Measurements from ENCODE around the gene PHLDA2.
"Not testable (repeated sequence)": the region's sequence is repeated elsewhere in the genome, so short reads cannot be mapped to it uniquely, and the experiment has no call there.

Gene PHLDA2

GRCh38 chr11:2914455-2915195 is 14.6 kb downstream of the PHLDA2 start:
- DNase-seq (ENCODE audit: low read depth): no peak

GRCh38 chr11:2913776-2914175 is 15.4 kb downstream of the PHLDA2 start:
- no peak for DNase-seq (ENCODE audit: low read depth)

GRCh38 chr11:2913019-2913431 is 16.2 kb downstream of the PHLDA2 start:
- no peak for DNase-seq (ENCODE audit: low read depth)

GRCh38 chr11:2912498-2912897 is 16.7 kb downstream of the PHLDA2 start:
- DNase-seq (ENCODE audit: low read depth): no peak

- DNase-seq (ENCODE audit: low read depth): no peak
Observed at GRCh38 chr11:2911785-2912391, 17.3 kb downstream of the PHLDA2 start.

GRCh38 chr11:2911088-2911784 is 18.0 kb downstream of the PHLDA2 start:
- DNase-seq (ENCODE audit: low read depth): no peak

- no peak for DNase-seq (ENCODE audit: low read depth)
Observed at GRCh38 chr11:2910401-2910955, 18.7 kb downstream of the PHLDA2 start.

- DNase-seq (ENCODE audit: low read depth): no peak
Observed at GRCh38 chr11:2909133-2909902, 19.9 kb downstream of the PHLDA2 start.

- DNase-seq (ENCODE audit: low read depth): no peak
Observed at GRCh38 chr11:2908130-2908529, 21.1 kb downstream of the PHLDA2 start.

GRCh38 chr11:2905299-2905698 is 23.9 kb downstream of the PHLDA2 start:
- not testable (repeated sequence) for DNase-seq (ENCODE audit: low read depth)

GRCh38 chr11:2904153-2905052 is 24.8 kb downstream of the PHLDA2 start:
- no peak for DNase-seq (ENCODE audit: low read depth)

GRCh38 chr11:2903672-2904011 is 25.6 kb downstream of the PHLDA2 start:
- no peak for DNase-seq (ENCODE audit: low read depth)

- no peak for DNase-seq (ENCODE audit: low read depth)
Observed at GRCh38 chr11:2902784-2903671, 26.2 kb downstream of the PHLDA2 start.

- peak; percentile 95 for DNase-seq (ENCODE audit: low read depth)
Observed at GRCh38 chr11:2901854-2902783, 27.1 kb downstream of the PHLDA2 start.

- no peak for DNase-seq (ENCODE audit: low read depth)
Observed at GRCh38 chr11:2901196-2901796, 27.9 kb downstream of the PHLDA2 start.

GRCh38 chr11:2899080-2899783 is 30.0 kb downstream of the PHLDA2 start:
- DNase-seq (ENCODE audit: low read depth): no peak

- DNase-seq (ENCODE audit: low read depth): peak; percentile 45
Observed at GRCh38 chr11:2898366-2899079, 30.7 kb downstream of the PHLDA2 start.

Measured in activated T-cell treated with anti-CD3 and anti-CD28 coated beads for 48 hours (primary cell).